Panc1 (cell line): ENCODE data around the gene PPARD. TPM values are rescaled to one million over a fixed set of nuclear protein-coding genes. Genes with fewer than 3 reads are reported as not detected.

ENCODE experiments used
- ATAC-seq: fragments of 200-7000 bp; cut with Tn5 transposase; 2 replicates; pipeline ENCODE4 v1.9.1; 2020; ENCODE audit warnings: mild to moderate bottlenecking, moderate library complexity
- BruUV-seq: library from RNA; stranded (reverse); fragments of 400-500 nt; replicated peaks from 2 replicates; lab custom pipeline; 2021; lab: Mats Ljungman, UMichigan
- CTCF ChIA-PET: fragments of 300-600 bp; sonication (Branson Sonifier 250); formaldehyde crosslinking; loops from one replicate; lab custom pipeline; 2022; ENCODE audit warnings: antibody characterized with exemption; lab: Charles Lee
- POLR2A ChIA-PET: fragments of 300-600 bp; sonication (Branson Sonifier 250); formaldehyde crosslinking; loops from one replicate; lab custom pipeline; 2022; ENCODE audit warnings: antibody characterized with exemption; lab: Charles Lee
- DNase-seq: peaks from one replicate; pipeline ENCODE4 v3.0.0-alpha.2; 2010; ENCODE audit warnings: low read depth, low spot score
- H3K27ac ChIP-seq: 2 replicates; pipeline ENCODE4 v1.5.1; 2011; ENCODE audit warnings: mild to moderate bottlenecking, low read length, inconsistent platforms
- H3K27me3 ChIP-seq: fragments of 200-500 bp; sonication (Bioruptor generic); 2 replicates; pipeline ENCODE4 v1.6.0; 2014; ENCODE audit warnings: low read length, inconsistent platforms; ENCODE audit not compliant: control insufficient read depth, insufficient read depth
- H3K36me3 ChIP-seq: fragments of 200-500 bp; sonication (Bioruptor generic); 2 replicates; pipeline ENCODE4 v1.5.1; 2014; ENCODE audit warnings: inconsistent platforms, mild to moderate bottlenecking, low read length, moderate library complexity; ENCODE audit not compliant: control insufficient read depth, insufficient read depth
- H3K4me1 ChIP-seq: 2 replicates; pipeline ENCODE4 v1.5.1; 2011; ENCODE audit warnings: inconsistent platforms, mild to moderate bottlenecking, low read length, moderate library complexity; ENCODE audit not compliant: control insufficient read depth, insufficient read depth
- H3K4me3 ChIP-seq, 2 experiments: 2 replicates each; pipeline ENCODE4 v1.5.1; 2011 to 2012; ENCODE audit warnings: low read depth in 2 of 2, low read length in 2 of 2, mild to moderate bottlenecking in 2 of 2, inconsistent platforms in 1 of 2, moderate library complexity in 1 of 2
- H3K9me3 ChIP-seq: fragments of 200-500 bp; sonication (Bioruptor generic); 2 replicates; pipeline ENCODE4 v1.5.1; 2014; ENCODE audit warnings: low read depth, mild to moderate bottlenecking, inconsistent platforms, low read length, moderate library complexity; ENCODE audit not compliant: control insufficient read depth, insufficient read depth
- CTCF ChIP-seq: fragments of 450-650 bp; IDR thresholded peaks from 2 replicates; pipeline ENCODE4 v1.5.1; 2017; ENCODE audit warnings: mild to moderate bottlenecking
- POLR2AphosphoS5 ChIP-seq: IDR thresholded peaks from 2 replicates; pipeline ENCODE4 v1.6.1; 2012; ENCODE audit warnings: mild to moderate bottlenecking, low read depth, low read length, moderate library complexity
- REST ChIP-seq, 2 experiments: IDR thresholded peaks; 2 replicates each; pipeline ENCODE4 v1.6.1; 2011 to 2012; ENCODE audit warnings: low read depth in 2 of 2, control low read depth in 1 of 2, low read length in 1 of 2, mild to moderate bottlenecking in 1 of 2, moderate library complexity in 1 of 2; ENCODE audit not compliant: insufficient read depth in 1 of 2
- SIN3A ChIP-seq: IDR thresholded peaks from 2 replicates; pipeline ENCODE4 v1.6.1; 2012; ENCODE audit warnings: low read depth, mild to moderate bottlenecking, low read length, moderate library complexity, borderline replicate concordance; ENCODE audit not compliant: insufficient read depth
- TCF7L2 ChIP-seq: IDR thresholded peaks from 2 replicates; pipeline ENCODE4 v1.6.1; 2011; ENCODE audit warnings: mild to moderate bottlenecking, low read depth, low read length, inconsistent platforms
- in situ Hi-C: cut with HindIII; loops from 2 replicates; pipeline ENCODE4 v1.10.0; 2016; ENCODE audit warnings: low sequenced_read_pairs, low pct_unique_long_range_greater_than_20kb
- intact Hi-C: fragments of 100-400 bp; cut with micrococcal nuclease; formaldehyde crosslinking; loops from one replicate; pipeline ENCODE4 v1.10.0; 2022; ENCODE audit not compliant: unreplicated experiment
- total RNA-seq: library from RNA; stranded (reverse); gene quantifications from one replicate; pipeline ENCODE4 v1.2.1, GENCODE V29; 2021; ENCODE audit not compliant: unreplicated experiment

The PPARD gene
- total RNA-seq, 1 experiment from 2014 or later, result 14.4 TPM

GRCh38 chr6:35419417-35419816 is 77.1 kb downstream of the PPARD start:
- ATAC-seq (no peak), DNase-seq (no peak)
- no peaks in the 10 kb centered on the region for H3K9me3 ChIP-seq
- in situ Hi-C loops, result no loop called here
- intact Hi-C loops, result no loop called here
- no peak overlapping the region for H3K27ac ChIP-seq
- H3K27me3 ChIP-seq, result no peaks in the 10 kb centered on the region
- no TSS peak for BruUV-seq
- CTCF ChIA-PET, result no interaction called here
- peaks cover 13% of the 10 kb centered on the region; the same call in 1 of the 2 replicates for H3K4me1 ChIP-seq
- POLR2A ChIA-PET, result interaction anchor here (0.5 to 0.6 kb wide), 2 partner anchors 71 to 306 kb away, joined by 3 to 6 read pairs; no protein-coding TSS in a partner anchor
- TF ChIP-seq POLR2AphosphoS5, result no peak
- no peak overlapping the region for H3K4me3 ChIP-seq
- no peaks in the 10 kb centered on the region for H3K36me3 ChIP-seq

- CTCF ChIA-PET, result interaction anchor here (0.6 to 1.3 kb wide), 2 partner anchors 13 to 30 kb away, joined by 3 to 4 read pairs; no protein-coding TSS in a partner anchor
- H3K36me3 ChIP-seq, result no peaks in the 10 kb centered on the region
- no TSS peak for BruUV-seq
- H3K4me3 ChIP-seq, result no peak overlapping the region
- ATAC-seq, result no peak
- H3K27ac ChIP-seq, result no peak overlapping the region
- no peak for DNase-seq
- no peaks in the 10 kb centered on the region for H3K9me3 ChIP-seq
- no peaks in the 10 kb centered on the region for H3K27me3 ChIP-seq
- POLR2A ChIA-PET, result interaction anchor here (0.5 kb wide), 1 partner anchor 305 kb away, joined by 6 read pairs; no protein-coding TSS in a partner anchor
- TF ChIP-seq TCF7L2 (no peak), CTCF (no peak), REST (IDR thresholded peaks at IDR 0.05; ENCODE audit: insufficient read depth in 1 of 2, low read depth in 2 of 2, low read length in 1 of 2) (no peak), SIN3A (no peak), POLR2AphosphoS5 (no peak)
- H3K4me1 ChIP-seq, result peaks cover 8% of the 10 kb centered on the region; the same call in 1 of the 2 replicates
- in situ Hi-C loops, result no loop called here
- intact Hi-C loops, result no loop called here
These were observed 77.6 kb downstream of the PPARD start for GRCh38 chr6:35419961-35420360.

GRCh38 chr6:35425284-35425683 is 82.9 kb downstream of the PPARD start:
- BruUV-seq, result no TSS peak
- Histone ChIP-seq H3K4me3 (no peak overlapping the region), H3K36me3 (no peaks in the 10 kb centered on the region), H3K4me1 (no peaks in the 10 kb centered on the region; the same call in 1 of the 2 replicates), H3K27me3 (no peaks in the 10 kb centered on the region), H3K27ac (no peak overlapping the region), H3K9me3 (peaks cover 13% of the 10 kb centered on the region; the same call in 1 of the 2 replicates)
- intact Hi-C loops, result no loop called here
- no peak for ATAC-seq
- CTCF ChIA-PET, result interaction anchor here (0.7 kb wide), 1 partner anchor 446 kb away, joined by 3 read pairs; no protein-coding TSS in a partner anchor
- no peak for DNase-seq
- POLR2A ChIA-PET, result interaction anchor here (0.6 kb wide), 1 partner anchor 44 kb away, joined by 18 read pairs; no protein-coding TSS in a partner anchor
- in situ Hi-C loops, result no loop called here
- TF ChIP-seq CTCF (no peak), TCF7L2 (no peak), POLR2AphosphoS5 (no peak), SIN3A (no peak)
